SK-N-SH treated with all-trans-retinoic acid at 6 μM for 48 hours (cell line): ENCODE results near the gene CTDSP2.

Source experiments
- ATAC-seq: fragments of 200-7000 bp; cut with Tn5 transposase; 3 replicates; pipeline ENCODE4 v1.9.1; 2020; ENCODE audit warnings: mild to moderate bottlenecking, moderate library complexity
- ARNTL ChIP-seq: fragments of 450-650 bp; formaldehyde crosslinking; IDR thresholded peaks from 2 replicates; pipeline ENCODE4 v1.5.0; 2020; ENCODE audit warnings: low read depth, mild to moderate bottlenecking, moderate library complexity, borderline replicate concordance
- BACH2 ChIP-seq: fragments of 250-450 bp; sonication (Bioruptor Pico); IDR thresholded peaks from 2 replicates; pipeline ENCODE4 v1.9.0; 2021; ENCODE audit warnings: mild to moderate bottlenecking, borderline replicate concordance
- CREB5 ChIP-seq: fragments of 250-450 bp; sonication (Bioruptor Pico); IDR thresholded peaks from 2 replicates; pipeline ENCODE4 v1.5.1; 2020; ENCODE audit warnings: low read depth, mild to moderate bottlenecking, moderate library complexity
- CSRNP3 ChIP-seq: fragments of 250-450 bp; sonication (Bioruptor Pico); IDR thresholded peaks from 2 replicates; pipeline ENCODE4 v1.5.1; 2021; ENCODE audit warnings: mild to moderate bottlenecking, moderate library complexity
- ESRRG ChIP-seq: fragments of 250-450 bp; sonication (Bioruptor Pico); IDR thresholded peaks from 2 replicates; pipeline ENCODE4 v1.6.1; 2021; ENCODE audit warnings: mild to moderate bottlenecking
- GLIS3 ChIP-seq: fragments of 250-450 bp; sonication (Bioruptor Pico); IDR thresholded peaks from 2 replicates; pipeline ENCODE4 v1.5.0; 2020; ENCODE audit warnings: mild to moderate bottlenecking, moderate library complexity
- ISL1 ChIP-seq: fragments of 250-450 bp; sonication (Bioruptor Pico); IDR thresholded peaks from 2 replicates; pipeline ENCODE4 v2.1.2; 2022; ENCODE audit warnings: mild to moderate bottlenecking, moderate library complexity
- OSR1 ChIP-seq: fragments of 250-450 bp; sonication (Bioruptor Pico); IDR thresholded peaks from 2 replicates; pipeline ENCODE4 v1.8.0; 2022; ENCODE audit warnings: moderate library complexity, mild to moderate bottlenecking, inconsistent platforms
- POU6F1 ChIP-seq: fragments of 250-450 bp; sonication (Bioruptor Pico); IDR thresholded peaks from 2 replicates; pipeline ENCODE4 v1.8.0; 2021; ENCODE audit warnings: low read depth, mild to moderate bottlenecking, moderate library complexity, borderline replicate concordance
- PPARA ChIP-seq: fragments of 250-450 bp; sonication (Bioruptor Pico); IDR thresholded peaks from 2 replicates; pipeline ENCODE4 v1.5.0; 2020; ENCODE audit warnings: mild to moderate bottlenecking, borderline replicate concordance
- RARB ChIP-seq: fragments of 250-450 bp; sonication (Bioruptor Pico); IDR thresholded peaks from 2 replicates; pipeline ENCODE4 v1.8.0; 2021; ENCODE audit warnings: mild to moderate bottlenecking, moderate library complexity
- SNAI2 ChIP-seq: fragments of 250-450 bp; sonication (Bioruptor Pico); IDR thresholded peaks from 2 replicates; pipeline ENCODE4 v1.5.0; 2020; ENCODE audit warnings: mild to moderate bottlenecking, moderate library complexity
- TCF4 ChIP-seq: fragments of 250-450 bp; sonication (Bioruptor Pico); IDR thresholded peaks from 2 replicates; pipeline ENCODE4 v1.8.0; 2021; ENCODE audit warnings: mild to moderate bottlenecking, moderate library complexity, borderline replicate concordance
- TOX ChIP-seq: fragments of 250-450 bp; sonication (Bioruptor Pico); IDR thresholded peaks from 2 replicates; pipeline ENCODE4 v1.8.0; 2021; ENCODE audit warnings: mild to moderate bottlenecking, moderate library complexity, borderline replicate concordance
- TSHZ2 ChIP-seq: fragments of 250-450 bp; sonication (Bioruptor Pico); IDR thresholded peaks from 2 replicates; pipeline ENCODE4 v1.5.0; 2020; ENCODE audit warnings: mild to moderate bottlenecking, moderate library complexity
- ZC3H10 ChIP-seq: fragments of 250-450 bp; sonication (Bioruptor Pico); IDR thresholded peaks from 2 replicates; pipeline ENCODE4 v1.5.1; 2021; ENCODE audit warnings: mild to moderate bottlenecking, moderate library complexity
- ZFP3 ChIP-seq: fragments of 250-450 bp; sonication (Bioruptor Pico); IDR thresholded peaks from 2 replicates; pipeline ENCODE4 v1.5.0; 2020; ENCODE audit warnings: mild to moderate bottlenecking, moderate library complexity
- ZFP30 ChIP-seq: fragments of 450-650 bp; formaldehyde crosslinking; IDR thresholded peaks from 2 replicates; pipeline ENCODE4 v1.5.0; 2022; ENCODE audit warnings: mild to moderate bottlenecking, moderate library complexity
- ZNF565 ChIP-seq: fragments of 450-650 bp; formaldehyde crosslinking; conservative IDR thresholded peaks from 2 replicates; pipeline ENCODE4 v1.5.0; 2020; ENCODE audit warnings: low read depth, mild to moderate bottlenecking, moderate library complexity
- ZNF70 ChIP-seq: fragments of 450-650 bp; formaldehyde crosslinking; IDR thresholded peaks from 2 replicates; pipeline ENCODE4 v1.5.0; 2020; ENCODE audit warnings: mild to moderate bottlenecking, moderate library complexity
- ZNF8 ChIP-seq: fragments of 450-650 bp; formaldehyde crosslinking; IDR thresholded peaks from 2 replicates; pipeline ENCODE4 v1.5.0; 2020; ENCODE audit warnings: mild to moderate bottlenecking, moderate library complexity

The CTDSP2 gene

GRCh38 chr12:57780284-57780897 is 66.1 kb downstream of the CTDSP2 start:
- no peak for ATAC-seq
- TF ChIP-seq SNAI2 (CRISPR knock-in tag) (no peak), CREB5 (CRISPR knock-in tag) (no peak), TOX (no peak), TCF4 (CRISPR knock-in tag) (no peak), POU6F1 (CRISPR knock-in tag) (no peak), OSR1 (no peak), RARB (CRISPR knock-in tag) (no peak)

- ATAC-seq: no peak
These were observed 66.8 kb downstream of the CTDSP2 start for GRCh38 chr12:57779736-57780135.

More at GRCh38 chr12:57779736-57780135, 66.8 kb downstream of the CTDSP2 start:
- TF ChIP-seq BACH2 (CRISPR knock-in tag) (no peak), PPARA (no peak), ZNF70 (CRISPR knock-in tag) (no peak), RARB (CRISPR knock-in tag) (no peak), CREB5 (CRISPR knock-in tag) (no peak), ZC3H10 (CRISPR knock-in tag) (no peak), ARNTL (CRISPR knock-in tag) (no peak), ZNF565 (CRISPR knock-in tag) (no peak), ISL1 (CRISPR knock-in tag) (no peak), ZFP3 (no peak), ZNF8 (CRISPR knock-in tag) (no peak), GLIS3 (CRISPR knock-in tag) (no peak), TOX (no peak), CSRNP3 (CRISPR knock-in tag) (no peak), TCF4 (CRISPR knock-in tag) (no peak), SNAI2 (CRISPR knock-in tag) (no peak), ESRRG (CRISPR knock-in tag) (no peak), TSHZ2 (no peak), POU6F1 (CRISPR knock-in tag) (no peak), ZFP30 (CRISPR knock-in tag) (no peak)
